GM12801 (cell line): ENCODE measurements around the gene KCNN3.

ENCODE experiments used
- CTCF ChIP-seq: IDR thresholded peaks from one replicate; pipeline ENCODE4 v1.5.1; 2011; ENCODE audit warnings: control low read depth; ENCODE audit not compliant: insufficient read length; ENCODE audit errors: extremely low read depth

Gene KCNN3

GRCh38 chr1:154837672-154838171, 32.4 kb downstream of the KCNN3 start:
- TF ChIP-seq CTCF: no peak

GRCh38 chr1:154837034-154837671, 32.9 kb downstream of the KCNN3 start:
- no peak for TF ChIP-seq CTCF

GRCh38 chr1:154835531-154836324, 34.4 kb downstream of the KCNN3 start:
- no peak for TF ChIP-seq CTCF

DNA sequence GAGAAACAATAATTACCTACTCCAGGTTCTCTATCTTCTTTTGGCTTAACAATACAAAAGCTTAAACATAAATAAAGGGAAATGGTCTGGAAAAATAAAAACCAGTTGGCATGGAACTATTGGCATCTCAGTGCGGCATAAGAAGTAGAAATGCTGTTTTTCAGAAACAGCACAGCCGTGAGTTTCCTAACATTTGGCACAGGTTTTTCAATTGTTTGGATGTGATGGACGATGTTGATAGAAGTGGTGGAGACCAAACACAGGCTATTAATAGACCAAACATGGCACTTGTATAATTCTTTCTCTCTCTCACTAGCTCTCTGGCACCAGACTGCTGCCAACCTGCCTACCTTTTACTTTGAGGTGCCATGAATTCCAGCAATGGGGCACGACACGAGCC, 36.2 kb downstream of the KCNN3 start:
- TF ChIP-seq CTCF: no peak

- no peak for TF ChIP-seq CTCF
Measured at GRCh38 chr1:154833209-154833608, 36.9 kb downstream of the KCNN3 start.

- no peak for TF ChIP-seq CTCF
Measured at GRCh38 chr1:154832384-154832783, 37.7 kb downstream of the KCNN3 start.

DNA sequence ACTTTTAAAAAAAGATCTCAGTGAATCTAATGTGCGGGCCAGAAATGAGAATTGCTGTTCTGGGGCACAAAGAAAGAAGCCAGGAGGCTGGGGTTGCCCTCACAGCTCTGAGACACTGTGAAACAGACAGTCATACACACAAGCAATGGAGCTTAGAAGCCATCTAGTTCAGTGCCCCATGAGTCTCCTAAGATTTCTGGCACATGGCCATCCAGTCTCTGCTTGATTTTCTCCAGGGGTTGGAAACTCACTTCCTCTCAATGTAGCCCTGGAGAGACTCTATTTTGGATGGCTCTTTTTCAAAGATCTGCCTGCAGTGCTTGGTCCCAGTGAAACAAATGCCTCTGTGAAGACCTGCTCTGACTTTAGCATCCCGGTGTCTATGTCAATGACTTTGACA, 38.6 kb downstream of the KCNN3 start:
- no peak for TF ChIP-seq CTCF
